ENCODE data around the gene TFPI. TPM values are rescaled to one million over a fixed set of nuclear protein-coding genes. Genes with fewer than 3 reads are reported as not detected.
A peak's percentile ranks its signal among the peaks of the same experiment; 100 is the strongest.

Gene TFPI
- total RNA-seq, 1 experiment from 2014 or later, result 16.0 TPM

DNA sequence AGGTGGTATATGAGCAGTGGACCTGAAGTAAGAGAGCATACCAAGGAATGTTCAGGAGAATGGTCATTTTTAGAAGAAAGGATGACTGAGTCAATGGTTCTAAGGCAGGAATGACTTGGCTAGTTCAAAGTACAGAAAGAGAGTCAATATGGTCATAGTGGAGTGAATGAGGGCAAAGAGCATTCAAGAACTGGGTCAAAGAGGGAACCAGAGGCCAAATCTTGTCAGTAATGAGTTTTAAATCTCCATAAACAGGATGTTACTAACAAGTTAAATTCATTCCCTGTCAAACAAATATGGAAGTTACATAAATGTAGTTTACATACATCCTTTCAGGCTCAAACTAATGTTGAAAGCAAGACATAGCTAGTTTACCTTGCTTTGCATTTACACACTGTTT is 122.3 kb downstream of the TFPI start:
- intact Hi-C loops (cut with micrococcal nuclease), result no loop called here
- Histone ChIP-seq H3K4me3 (ENCODE audit: low read length) (no peak overlapping the region), H3K4me1 (ENCODE audit: insufficient read depth, low read length) (0 out of 2 replicates have a peak, but pooled peaks cover 4% of the 10 kb centered on the region), H4K20me1 (ENCODE audit: low read length) (no peaks in the 10 kb centered on the region), H3K27ac (ENCODE audit: low read length) (no peak overlapping the region), H3K9ac (ENCODE audit: low read length) (no peak overlapping the region), H3K27me3 (ENCODE audit: low read length) (no peaks in the 10 kb centered on the region), H3K79me2 (ENCODE audit: low read length) (no peaks in the 10 kb centered on the region), H3K36me3 (ENCODE audit: low read depth, low read length) (no peaks in the 10 kb centered on the region), H3K9me3 (ENCODE audit: low read length) (no peaks in the 10 kb centered on the region), H2AFZ (ENCODE audit: low read length) (no peak overlapping the region), H3F3A (ENCODE audit: low read length, unreplicated experiment) (no peaks in the 10 kb centered on the region), H3K9me2 (replicated peaks; ENCODE audit: low read length) (no peaks in the 10 kb centered on the region), H3K4me2 (ENCODE audit: low read length) (no peak overlapping the region)
- TF ChIP-seq EZH2phosphoT487 (IDR thresholded peaks at IDR 0.05; ENCODE audit: borderline replicate concordance, low read length) (no peak), CTCF (conservative IDR thresholded peaks at IDR 0.05; ENCODE audit: low read depth, low read length) (no peak), EZH2 (IDR thresholded peaks at IDR 0.05; ENCODE audit: low read length, unreplicated experiment) (no peak)
- ChIA-PET CTCF (no interaction called here), POLR2A (ENCODE audit: unreplicated experiment) (no interaction called here)
- ATAC-seq (no peak), DNase-seq (no peak)
- BruUV-seq (replicated peaks), result no TSS peak

GRCh38 chr2:187429989-187430388 is 124.2 kb downstream of the TFPI start:
- POLR2A ChIA-PET (ENCODE audit: unreplicated experiment), result no interaction called here
- H3K27me3 ChIP-seq (ENCODE audit: low read length), result no peaks in the 10 kb centered on the region
- H4K20me1 ChIP-seq (ENCODE audit: low read length), result no peaks in the 10 kb centered on the region
- 0 out of 2 replicates have a peak, but pooled peaks cover 4% of the 10 kb centered on the region for H3K4me1 ChIP-seq (ENCODE audit: insufficient read depth, low read length)
- BruUV-seq (replicated peaks), result no TSS peak
- H3K9me3 ChIP-seq (ENCODE audit: low read length), result no peaks in the 10 kb centered on the region
- no peak overlapping the region for H3K4me3 ChIP-seq (ENCODE audit: low read length)
- intact Hi-C loops (cut with micrococcal nuclease), result no loop called here
- no peaks in the 10 kb centered on the region for H3K79me2 ChIP-seq (ENCODE audit: low read length)
- DNase-seq (peak; percentile 33), ATAC-seq (peak; percentile 85)
- no peak for TF ChIP-seq CTCF (conservative IDR thresholded peaks at IDR 0.05; ENCODE audit: low read depth, low read length)
- TF ChIP-seq EZH2phosphoT487 (IDR thresholded peaks at IDR 0.05; ENCODE audit: borderline replicate concordance, low read length), result no peak
- no peak for TF ChIP-seq EZH2 (IDR thresholded peaks at IDR 0.05; ENCODE audit: low read length, unreplicated experiment)
- no peaks in the 10 kb centered on the region for H3F3A ChIP-seq (ENCODE audit: low read length, unreplicated experiment)
- H2AFZ ChIP-seq (ENCODE audit: low read length), result no peak overlapping the region
- H3K36me3 ChIP-seq (ENCODE audit: low read depth, low read length), result no peaks in the 10 kb centered on the region
- no peak overlapping the region for H3K27ac ChIP-seq (ENCODE audit: low read length)
- no peak overlapping the region for H3K9ac ChIP-seq (ENCODE audit: low read length)
- no peaks in the 10 kb centered on the region for H3K9me2 ChIP-seq (replicated peaks; ENCODE audit: low read length)
- CTCF ChIA-PET, result no interaction called here
- H3K4me2 ChIP-seq (ENCODE audit: low read length), result no peak overlapping the region

DNA sequence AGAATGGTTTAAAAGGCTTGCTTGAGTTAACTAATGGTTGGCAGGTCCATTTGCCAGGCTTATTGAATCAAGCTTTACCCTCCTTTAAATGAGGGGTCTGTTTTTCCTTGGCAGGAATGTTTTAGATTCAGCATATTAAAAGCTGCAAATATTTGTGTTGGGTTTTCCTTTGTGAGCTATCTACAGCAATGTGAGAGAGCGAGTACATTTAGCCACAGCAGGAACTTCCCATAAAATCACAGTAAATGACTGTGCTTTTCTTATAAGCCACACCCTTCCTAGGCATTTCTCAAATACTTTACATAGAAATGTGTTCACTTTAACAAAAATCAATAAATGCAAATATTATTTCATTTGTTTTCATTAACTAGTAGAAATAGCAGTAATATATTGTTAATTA is 130.1 kb downstream of the TFPI start:
- H3K9me2 ChIP-seq (replicated peaks; ENCODE audit: low read length), result no peaks in the 10 kb centered on the region
- POLR2A ChIA-PET (ENCODE audit: unreplicated experiment), result no interaction called here
- 0 out of 2 replicates have a peak overlapping the region, but pooled peaks have one; percentile 16 for H3K27ac ChIP-seq (ENCODE audit: low read length)
- 0 out of 2 replicates have a peak overlapping the region, but pooled peaks have one; percentile 6 for H2AFZ ChIP-seq (ENCODE audit: low read length)
- H4K20me1 ChIP-seq (ENCODE audit: low read length), result no peaks in the 10 kb centered on the region
- no peak overlapping the region for H3K9ac ChIP-seq (ENCODE audit: low read length)
- BruUV-seq (replicated peaks), result no TSS peak
- no peak overlapping the region for H3K4me3 ChIP-seq (ENCODE audit: low read length)
- DNase-seq, result peak; percentile 55
- peak; percentile 98 for ATAC-seq
- peak overlapping the region; percentile 21; the same call in 1 of the 2 replicates for H3K4me2 ChIP-seq (ENCODE audit: low read length)
- H3K36me3 ChIP-seq (ENCODE audit: low read depth, low read length), result no peaks in the 10 kb centered on the region
- no peaks in the 10 kb centered on the region for H3K79me2 ChIP-seq (ENCODE audit: low read length)
- H3K9me3 ChIP-seq (ENCODE audit: low read length), result no peaks in the 10 kb centered on the region
- TF ChIP-seq EZH2 (IDR thresholded peaks at IDR 0.05; ENCODE audit: low read length, unreplicated experiment) (no peak), EZH2phosphoT487 (IDR thresholded peaks at IDR 0.05; ENCODE audit: borderline replicate concordance, low read length) (no peak), CTCF (conservative IDR thresholded peaks at IDR 0.05; ENCODE audit: low read depth, low read length) (no peak)
- H3K27me3 ChIP-seq (ENCODE audit: low read length), result no peaks in the 10 kb centered on the region
- intact Hi-C loops (cut with micrococcal nuclease), result loop anchor here (2.0 kb wide), 1 partner anchor 63 kb away; no protein-coding TSS in a partner anchor
- CTCF ChIA-PET, result interaction anchor here (0.5 kb wide), 1 partner anchor 77 kb away, joined by 3 read pairs; no protein-coding TSS in a partner anchor
- H3F3A ChIP-seq (ENCODE audit: low read length, unreplicated experiment), result no peaks in the 10 kb centered on the region
- peaks cover 9% of the 10 kb centered on the region for H3K4me1 ChIP-seq (ENCODE audit: insufficient read depth, low read length)

All from PC-3 (cell line).